ENCODE data around the gene KRT2. TPM values are rescaled to one million over a fixed set of nuclear protein-coding genes. Genes with fewer than 3 reads are reported as not detected.
"Not testable (repeated sequence)": the region's sequence is repeated elsewhere in the genome, so short reads cannot be mapped to it uniquely, and the experiment has no call there.

The KRT2 gene
- total RNA-seq, 1 donor from 2014 or later: not detected

- DNase-seq (ENCODE audit: low read depth): peak; percentile 60
- Histone ChIP-seq H3K27me3 (ENCODE audit: control insufficient read depth, insufficient read depth, low read length) (no peaks in the 10 kb centered on the region), H3K36me3 (ENCODE audit: control insufficient read depth, insufficient read depth, low read length) (no peaks in the 10 kb centered on the region), H3K4me3 (ENCODE audit: low read depth, low read length) (no peak overlapping the region)
- no peak for TF ChIP-seq CTCF (IDR thresholded peaks at IDR 0.05; ENCODE audit: insufficient read depth, low read length, severe bottlenecking)
- FAIRE-seq: no peak
Observed at GRCh38 chr12:52670961-52671360, 18.9 kb upstream of the KRT2 start.

GRCh38 chr12:52670506-52670905 is 18.5 kb upstream of the KRT2 start:
- FAIRE-seq: no peak

GRCh38 chr12:52669941-52670340 is 17.9 kb upstream of the KRT2 start:
- not testable (repeated sequence) for H3K4me3 ChIP-seq (ENCODE audit: low read depth, low read length); FAIRE-seq; DNase-seq (ENCODE audit: low read depth)

More at GRCh38 chr12:52670506-52670905, 18.5 kb upstream of the KRT2 start:
- Histone ChIP-seq H3K27me3 (ENCODE audit: control insufficient read depth, insufficient read depth, low read length) (no peaks in the 10 kb centered on the region), H3K36me3 (ENCODE audit: control insufficient read depth, insufficient read depth, low read length) (no peaks in the 10 kb centered on the region), H3K4me3 (ENCODE audit: low read depth, low read length) (no peak overlapping the region)
- TF ChIP-seq CTCF (IDR thresholded peaks at IDR 0.05; ENCODE audit: insufficient read depth, low read length, severe bottlenecking): no peak
- DNase-seq (ENCODE audit: low read depth): no peak

GRCh38 chr12:52669426-52669825 is 17.4 kb upstream of the KRT2 start:
- no peak overlapping the region for H3K4me3 ChIP-seq (ENCODE audit: low read depth, low read length)
- no peak for TF ChIP-seq CTCF (IDR thresholded peaks at IDR 0.05; ENCODE audit: insufficient read depth, low read length, severe bottlenecking)
- H3K27me3 ChIP-seq (ENCODE audit: control insufficient read depth, insufficient read depth, low read length): no peaks in the 10 kb centered on the region
- H3K36me3 ChIP-seq (ENCODE audit: control insufficient read depth, insufficient read depth, low read length): no peaks in the 10 kb centered on the region
- DNase-seq (ENCODE audit: low read depth) (no peak), FAIRE-seq (no peak)

More at GRCh38 chr12:52669941-52670340, 17.9 kb upstream of the KRT2 start:
- H3K36me3 ChIP-seq (ENCODE audit: control insufficient read depth, insufficient read depth, low read length); H3K27me3 ChIP-seq (ENCODE audit: control insufficient read depth, insufficient read depth, low read length): not testable (repeated sequence)

GRCh38 chr12:52667931-52668330 is 15.9 kb upstream of the KRT2 start:
- no peak for TF ChIP-seq CTCF (IDR thresholded peaks at IDR 0.05; ENCODE audit: insufficient read depth, low read length, severe bottlenecking)
- Histone ChIP-seq H3K36me3 (ENCODE audit: control insufficient read depth, insufficient read depth, low read length) (no peaks in the 10 kb centered on the region), H3K27me3 (ENCODE audit: control insufficient read depth, insufficient read depth, low read length) (peaks cover 4% of the 10 kb centered on the region), H3K4me3 (ENCODE audit: low read depth, low read length) (no peak overlapping the region)
- no peak for DNase-seq (ENCODE audit: low read depth)
- no peak for FAIRE-seq

- DNase-seq (ENCODE audit: low read depth) (no peak), FAIRE-seq (no peak)
- peak; percentile 43 for TF ChIP-seq CTCF (IDR thresholded peaks at IDR 0.05; ENCODE audit: insufficient read depth, low read length, severe bottlenecking)
- Histone ChIP-seq H3K36me3 (ENCODE audit: control insufficient read depth, insufficient read depth, low read length) (no peaks in the 10 kb centered on the region), H3K4me3 (ENCODE audit: low read depth, low read length) (no peak overlapping the region), H3K27me3 (ENCODE audit: control insufficient read depth, insufficient read depth, low read length) (peaks cover 4% of the 10 kb centered on the region)
Observed at GRCh38 chr12:52667509-52667908, 15.5 kb upstream of the KRT2 start.

Measured in bronchial epithelial cell (primary cell).